Esophagus mucosa (tissue), 1 donor: ENCODE data around the gene DNALI1. TPM values are rescaled to one million over a fixed set of nuclear protein-coding genes. Genes with fewer than 3 reads are reported as not detected.
A peak's percentile ranks its signal among the peaks of the same experiment; 100 is the strongest.
"Not testable (repeated sequence)": the region's sequence is repeated elsewhere in the genome, so short reads cannot be mapped to it uniquely, and the experiment has no call there.

ENCODE experiments used
- ATAC-seq: fragments of 200-7000 bp; cut with Tn5 transposase; one replicate; pipeline ENCODE4 v1.9.1; 2020
- total RNA-seq: library from RNA; stranded (reverse); gene quantifications from one replicate; pipeline ENCODE4 v1.2.4, GENCODE V29; 2023
- donor health status: DM: yes; HTN: yes; CAD: no.

Gene DNALI1
- 0.16 TPM for total RNA-seq

GRCh38 chr1:37556712-37557196 is at the start of gene DNALI1:
TSS of gene DNALI1 (plus strand) at chr1:37556940. CDS start at chr1:37556995, 55 bp downstream.
- ATAC-seq, result peak; percentile 34

GRCh38 chr1:37509181-37509580 is 47.6 kb upstream of the DNALI1 start:
- ATAC-seq, result no peak

DNA sequence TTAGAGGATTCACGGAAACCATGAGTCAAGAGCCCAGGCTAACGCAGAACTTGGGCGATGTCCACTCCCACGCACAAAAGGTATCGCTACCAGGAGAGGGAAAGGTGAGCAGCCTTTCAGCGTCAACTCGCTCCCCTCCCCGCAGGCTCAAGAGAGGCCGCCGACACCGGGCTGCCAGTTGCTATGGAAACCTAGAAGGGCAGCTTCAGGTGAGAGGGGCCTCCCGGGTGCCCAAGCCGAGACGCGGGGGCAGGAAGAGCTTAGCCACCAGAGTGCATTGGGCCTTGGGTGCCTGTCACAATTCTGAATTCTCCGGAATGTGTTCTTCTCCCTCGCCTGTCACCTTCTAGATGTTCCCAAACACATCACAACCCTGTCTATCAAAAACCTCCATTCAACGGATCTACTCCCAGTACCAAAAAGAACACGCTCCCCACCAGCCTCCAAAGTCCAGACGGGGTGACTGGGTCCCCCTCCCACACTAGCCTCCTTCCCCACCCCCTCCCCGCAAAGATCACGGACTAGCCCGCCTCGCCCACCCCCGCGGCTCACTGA is 42.9 kb upstream of the DNALI1 start:
- peak; percentile 37 for ATAC-seq

DNA sequence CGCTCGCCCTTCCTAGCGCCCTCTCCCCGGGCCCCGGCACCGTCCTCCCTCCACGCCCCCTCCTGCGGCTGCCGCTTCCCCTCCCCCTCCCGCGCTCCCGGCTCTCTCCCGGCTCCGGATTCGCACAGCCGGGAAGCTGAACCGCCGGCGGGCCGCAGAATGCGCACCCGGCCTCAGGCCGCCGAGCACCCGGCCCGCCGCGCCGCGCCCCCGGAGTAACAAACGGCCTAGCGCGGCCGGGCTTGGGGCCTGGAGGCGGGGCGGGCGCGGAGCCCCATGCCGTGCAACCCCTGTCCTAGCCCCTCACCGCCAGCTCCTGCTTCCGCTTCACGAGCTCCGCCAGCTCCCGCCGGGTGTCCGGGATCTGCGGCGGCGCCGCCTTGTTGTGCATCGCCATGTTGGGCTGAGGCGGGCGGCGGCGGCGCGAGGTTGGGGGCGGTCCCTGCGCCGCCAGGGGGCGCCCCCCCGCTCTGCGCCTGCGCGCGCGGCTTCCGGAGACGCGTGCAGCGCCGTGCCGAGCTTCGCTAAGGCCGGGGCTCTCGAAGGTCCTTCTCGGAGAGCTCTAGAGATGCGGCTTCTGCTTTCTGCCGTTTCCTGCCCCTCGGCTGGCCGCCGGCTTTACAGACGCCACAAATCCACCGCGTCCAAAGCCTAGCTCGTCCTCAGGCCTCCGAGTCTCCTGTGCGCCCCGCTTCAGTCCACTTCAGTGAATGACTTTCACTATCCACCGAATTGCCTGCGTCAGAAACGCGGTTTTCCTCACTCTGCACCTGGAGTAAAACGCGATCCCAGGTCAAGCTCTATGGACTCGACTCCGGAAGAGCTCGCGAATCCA is 42.2 kb upstream of the DNALI1 start, which contains the start of gene MEAF6:
MEAF6 (minus strand) TSS at position 417 of the 835 bp plus-strand sequence; CDS start at position 397, 20 bp downstream.
- ATAC-seq, result peak; percentile 99

DNA sequence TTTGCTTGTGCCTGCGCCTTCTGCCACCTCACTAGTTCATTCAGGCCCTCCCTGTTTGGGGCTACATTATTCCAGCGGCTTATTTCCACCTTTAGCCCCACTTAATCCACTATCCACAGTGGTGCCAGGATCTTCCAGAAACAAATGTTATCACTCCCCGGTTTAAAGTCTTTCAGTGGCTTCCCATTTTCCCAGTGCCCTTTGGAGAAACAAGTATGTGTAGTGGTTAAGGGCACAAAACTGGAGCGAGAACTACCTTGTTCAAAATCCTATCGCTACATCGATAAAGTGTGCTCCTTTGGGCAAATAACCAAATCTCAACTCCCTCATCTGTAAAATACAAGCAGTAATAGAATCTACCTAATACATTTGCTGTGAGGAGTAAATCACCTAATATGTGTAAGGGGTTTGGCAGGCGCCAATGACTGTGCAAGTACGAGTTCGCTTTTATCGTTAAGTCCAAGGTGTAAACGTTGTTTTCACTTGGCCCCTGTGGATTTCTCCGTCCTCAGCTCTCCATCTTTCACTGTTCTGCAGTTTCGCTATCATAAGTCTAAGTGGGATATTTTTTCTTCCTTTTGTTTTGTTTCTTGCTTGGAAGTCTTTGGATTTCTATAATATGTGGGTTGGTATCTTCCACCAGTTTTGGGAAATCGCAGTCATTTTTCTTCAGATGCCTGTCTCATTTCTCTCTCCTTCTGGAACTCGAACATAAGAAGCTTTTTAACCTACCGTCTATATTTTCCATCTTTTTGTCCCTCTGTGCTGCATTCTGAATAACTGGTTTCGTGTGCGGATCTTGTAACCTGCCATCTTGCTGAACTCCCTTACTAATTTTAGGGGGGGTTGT is 41.3 kb upstream of the DNALI1 start:
- no peak for ATAC-seq

- no peak for ATAC-seq
Observed at GRCh38 chr1:37517569-37517968, 39.2 kb upstream of the DNALI1 start.

- not testable (repeated sequence) for ATAC-seq
Observed at GRCh38 chr1:37518241-37518640, 38.5 kb upstream of the DNALI1 start.

- not testable (repeated sequence) for ATAC-seq
Observed at GRCh38 chr1:37518929-37519328, 37.8 kb upstream of the DNALI1 start.

DNA sequence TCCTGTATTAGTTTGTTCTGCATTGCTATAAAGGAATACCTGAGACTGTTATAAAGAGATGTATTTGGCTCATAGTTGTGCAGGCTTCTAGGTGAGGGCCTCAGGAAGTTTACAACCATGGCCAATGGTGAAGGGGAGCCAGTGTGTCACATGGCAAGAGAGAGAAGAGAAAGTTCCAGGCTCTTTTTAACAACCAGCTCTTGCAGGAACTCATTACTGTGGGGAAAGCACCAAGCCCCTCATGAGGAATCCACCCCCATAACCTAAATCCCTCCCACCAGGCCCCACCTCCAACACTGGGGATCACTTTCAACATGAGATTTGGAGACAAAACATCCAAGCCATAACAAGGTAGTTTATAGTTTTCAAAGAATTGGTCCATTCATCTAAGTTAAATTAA is 37.1 kb upstream of the DNALI1 start:
- no peak for ATAC-seq

DNA sequence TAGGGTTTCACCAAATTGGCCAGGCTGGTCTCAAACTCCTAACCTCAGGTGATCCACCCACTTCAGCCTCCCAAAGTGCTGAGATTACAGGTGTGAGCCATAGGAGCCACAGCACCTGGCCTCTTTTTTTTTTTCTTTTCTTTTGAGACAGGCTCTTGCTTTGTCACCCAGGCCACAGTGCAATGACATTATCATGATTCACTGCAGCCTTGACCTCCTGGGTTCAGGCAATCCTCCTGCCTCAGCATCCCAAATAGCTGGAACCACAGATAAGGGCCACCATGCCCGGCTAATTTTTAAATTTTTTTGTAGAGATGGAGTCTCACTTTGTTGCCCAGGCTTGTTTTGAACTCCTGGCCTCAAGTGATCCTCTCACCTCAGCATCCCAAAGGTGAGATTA is 26.9 kb upstream of the DNALI1 start:
- ATAC-seq, result not testable (repeated sequence)

GRCh38 chr1:37532418-37533156 is 24.2 kb upstream of the DNALI1 start:
- ATAC-seq, result not testable (repeated sequence)

DNA sequence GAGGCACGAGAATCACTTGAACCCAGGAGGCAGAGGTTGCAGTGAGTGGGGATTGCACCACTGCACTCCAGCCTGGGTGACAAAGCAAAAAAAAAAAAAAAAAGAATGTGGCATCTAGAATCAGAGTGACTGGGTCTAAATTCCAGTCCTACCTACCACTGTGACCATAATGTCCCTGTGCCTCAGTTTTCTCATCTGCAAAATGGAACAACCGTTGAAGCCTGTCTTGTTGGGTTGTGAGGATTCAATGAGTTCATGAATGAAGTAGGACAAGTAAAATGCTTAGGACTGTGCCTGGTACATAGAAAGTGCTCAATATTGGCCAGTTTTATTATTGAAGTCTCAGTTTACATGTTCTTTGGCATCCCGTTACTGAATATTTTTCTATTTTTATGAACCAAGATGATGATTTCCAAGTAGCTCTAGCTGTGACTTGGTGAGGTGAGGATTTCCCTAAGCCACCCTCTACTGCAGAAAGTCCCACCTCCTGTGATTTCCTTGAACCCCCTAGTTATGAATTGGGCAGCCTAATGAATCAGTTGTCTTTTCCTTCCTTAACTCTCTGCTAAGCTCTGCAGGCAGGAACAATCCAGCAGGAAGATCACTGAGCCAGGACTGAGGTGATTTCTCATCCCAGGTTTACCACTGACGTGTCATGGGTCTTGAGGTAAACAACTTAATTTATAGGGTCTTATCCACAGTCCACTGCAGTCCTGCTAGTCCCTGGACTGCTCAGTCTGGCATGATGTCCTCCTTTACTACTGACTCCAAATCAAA is 23.2 kb upstream of the DNALI1 start:
- ATAC-seq, result no peak

- no peak for ATAC-seq
Observed at GRCh38 chr1:37537378-37537777, 19.4 kb upstream of the DNALI1 start.

- not testable (repeated sequence) for ATAC-seq
Observed at GRCh38 chr1:37539154-37539553, 17.6 kb upstream of the DNALI1 start.

- no peak for ATAC-seq
Observed at GRCh38 chr1:37540036-37540785, 16.5 kb upstream of the DNALI1 start.

- no peak for ATAC-seq
Observed at GRCh38 chr1:37544530-37544929, 12.2 kb upstream of the DNALI1 start.

- no peak for ATAC-seq
Observed at GRCh38 chr1:37545019-37545418, 11.7 kb upstream of the DNALI1 start.

DNA sequence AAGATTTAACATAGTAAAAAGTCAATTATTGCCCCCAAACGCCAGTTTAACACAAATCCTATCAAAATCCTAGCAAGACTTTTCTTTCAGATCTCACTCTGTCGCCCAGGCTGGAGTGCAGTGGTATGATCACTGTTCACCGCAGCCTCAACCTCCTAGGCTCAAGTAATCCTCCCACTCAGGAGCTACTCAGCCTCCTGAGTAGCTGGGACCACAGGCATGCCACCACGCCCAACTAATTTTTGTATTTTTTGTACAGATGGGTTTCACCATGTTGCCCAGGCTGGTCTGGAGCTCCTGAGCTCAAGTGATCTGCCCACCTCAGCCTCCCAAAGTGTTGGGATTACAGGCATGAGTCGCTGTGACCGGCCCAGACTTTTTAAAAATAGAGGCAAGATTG is 7.4 kb upstream of the DNALI1 start:
- no peak for ATAC-seq

GRCh38 chr1:37553598-37553926 is 3.2 kb upstream of the DNALI1 start:
- ATAC-seq, result peak; percentile 20

DNA sequence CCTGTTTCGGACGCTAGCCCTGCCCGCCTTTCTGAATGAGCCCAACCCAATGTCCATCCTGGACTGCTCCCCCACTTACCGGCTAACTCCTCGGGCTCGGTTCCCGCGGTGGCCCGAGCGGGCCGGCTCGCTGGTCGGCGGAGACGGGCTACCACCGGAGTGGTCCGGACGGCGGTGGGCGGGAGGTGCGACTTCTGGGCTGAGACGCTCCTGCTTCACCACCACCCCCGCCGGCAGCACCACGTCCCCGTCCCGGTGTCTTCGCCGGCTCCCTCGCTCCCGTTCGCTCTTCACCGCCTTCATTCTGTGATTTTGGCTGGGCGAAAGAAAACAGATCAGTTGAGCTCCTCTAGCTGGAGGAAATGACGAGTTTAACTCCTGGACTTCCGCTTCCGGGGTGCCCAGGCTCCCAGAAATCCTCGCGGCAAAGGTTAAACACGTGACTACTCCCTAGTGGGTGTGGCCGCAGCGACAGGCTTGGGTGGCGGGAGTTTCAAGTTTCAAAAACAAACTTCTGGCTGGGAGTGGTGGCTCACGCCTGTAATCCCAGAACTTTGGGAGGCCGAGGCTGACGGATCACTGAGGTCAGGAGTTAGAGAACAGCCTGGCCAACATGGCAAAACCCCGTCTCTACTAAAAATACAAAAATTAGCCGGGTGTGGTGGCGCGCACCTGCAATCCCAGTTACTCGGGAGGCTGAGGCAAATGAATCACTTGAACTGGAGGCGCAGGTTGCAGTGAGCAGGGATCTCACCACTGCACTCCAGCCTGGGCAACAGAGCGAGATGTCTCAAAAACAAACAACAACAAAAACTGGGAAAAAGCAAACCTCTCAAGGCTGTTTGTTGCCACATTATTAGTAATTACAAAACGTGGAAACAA is 2.6 kb upstream of the DNALI1 start, which contains the start of gene SNIP1:
SNIP1 (minus strand) TSS at position 367 of the 882 bp plus-strand sequence; CDS start at position 303, 64 bp downstream.
- ATAC-seq, result peak; percentile 96
